IPS-NIHi11 (cell line): Measurements from ENCODE around the gene FGR.

Experiments
- DNase-seq: peaks from one replicate; pipeline ENCODE4 v3.0.0; 2012; ENCODE audit warnings: mixed read lengths, low spot score

Gene FGR

GRCh38 chr1:27585684-27586083, 49.3 kb downstream of the FGR start:
- DNase-seq, result no peak

GRCh38 chr1:27584453-27584852, 50.5 kb downstream of the FGR start:
- no peak for DNase-seq

- DNase-seq, result no peak
Measured at GRCh38 chr1:27583479-27583878, 51.5 kb downstream of the FGR start.

GRCh38 chr1:27581823-27582243, 53.2 kb downstream of the FGR start:
- no peak for DNase-seq

GRCh38 chr1:27577504-27578188, 57.3 kb downstream of the FGR start:
- DNase-seq, result no peak

GRCh38 chr1:27576806-27577227, 58.2 kb downstream of the FGR start:
- DNase-seq, result no peak

- DNase-seq, result peak; percentile 87
Measured at GRCh38 chr1:27575840-27576331, 59.1 kb downstream of the FGR start.

GRCh38 chr1:27574871-27575831, 59.8 kb downstream of the FGR start:
- DNase-seq, result peak; percentile 82

- DNase-seq, result no peak
Measured at GRCh38 chr1:27574001-27574781, 60.8 kb downstream of the FGR start.

GRCh38 chr1:27572679-27573426, 62.1 kb downstream of the FGR start:
- no peak for DNase-seq

GRCh38 chr1:27572019-27572678, 62.8 kb downstream of the FGR start:
- DNase-seq, result no peak

GRCh38 chr1:27571439-27572018, 63.5 kb downstream of the FGR start:
- no peak for DNase-seq

GRCh38 chr1:27570784-27571183, 64.2 kb downstream of the FGR start:
- DNase-seq, result no peak

GRCh38 chr1:27570356-27570755, 64.6 kb downstream of the FGR start:
- no peak for DNase-seq

GRCh38 chr1:27569506-27570291, 65.3 kb downstream of the FGR start:
- no peak for DNase-seq

- DNase-seq, result no peak
Measured at GRCh38 chr1:27569088-27569460, 65.9 kb downstream of the FGR start.

- peak; percentile 92 for DNase-seq
Measured at GRCh38 chr1:27568300-27569087, 66.5 kb downstream of the FGR start.

- DNase-seq, result no peak
Measured at GRCh38 chr1:27567971-27568299, 67.0 kb downstream of the FGR start.

- no peak for DNase-seq
Measured at GRCh38 chr1:27567146-27567526, 67.8 kb downstream of the FGR start.
